HEK293 (cell line): ENCODE data around the gene ZSWIM3.
A peak's percentile ranks its signal among the peaks of the same experiment; 100 is the strongest.

Experiments
- ATF2 ChIP-seq: fragments of 450-650 bp; formaldehyde crosslinking; IDR thresholded peaks from 2 replicates; pipeline ENCODE4 v1.5.1; 2016; ENCODE audit warnings: missing biosample characterization, missing genetic modification characterization, low read depth
- GLIS2 ChIP-seq: fragments of 450-650 bp; formaldehyde crosslinking; IDR thresholded peaks from 2 replicates; pipeline ENCODE4 v1.5.1; 2016; ENCODE audit warnings: missing biosample characterization, missing genetic modification characterization
- KLF8 ChIP-seq: fragments of 450-650 bp; formaldehyde crosslinking; IDR thresholded peaks from 2 replicates; pipeline ENCODE4 v1.5.1; 2016; ENCODE audit warnings: missing biosample characterization, missing genetic modification characterization
- MEIS1 ChIP-seq: sonication (generic); formaldehyde crosslinking; IDR thresholded peaks from 2 replicates; pipeline ENCODE4 v1.8.1; 2022; ENCODE audit warnings: missing genetic modification reagents, mild to moderate bottlenecking, borderline replicate concordance
- OSR2 ChIP-seq: fragments of 450-650 bp; formaldehyde crosslinking; IDR thresholded peaks from 2 replicates; pipeline ENCODE4 v1.5.1; 2016; ENCODE audit warnings: missing biosample characterization, missing genetic modification characterization
- OVOL3 ChIP-seq: fragments of 450-650 bp; formaldehyde crosslinking; IDR thresholded peaks from 2 replicates; pipeline ENCODE4 v1.5.1; 2016; ENCODE audit warnings: missing biosample characterization, missing genetic modification characterization
- SP2 ChIP-seq: fragments of 450-650 bp; formaldehyde crosslinking; IDR thresholded peaks from 2 replicates; pipeline ENCODE4 v1.5.1; 2016; ENCODE audit warnings: missing biosample characterization, missing genetic modification characterization
- SP7 ChIP-seq: fragments of 450-650 bp; formaldehyde crosslinking; IDR thresholded peaks from 2 replicates; pipeline ENCODE4 v1.5.1; 2016; ENCODE audit warnings: missing biosample characterization, missing genetic modification characterization
- TCF7L2 ChIP-seq: IDR thresholded peaks from 2 replicates; pipeline ENCODE4 v1.6.1; 2011; ENCODE audit warnings: low read depth, mild to moderate bottlenecking, inconsistent platforms, low read length, moderate library complexity, borderline replicate concordance
- YY1 ChIP-seq: fragments of 450-650 bp; formaldehyde crosslinking; IDR thresholded peaks from 2 replicates; pipeline ENCODE4 v1.5.1; 2018; ENCODE audit warnings: missing biosample characterization, missing genetic modification characterization
- ZFP3 ChIP-seq: fragments of 450-650 bp; formaldehyde crosslinking; IDR thresholded peaks from 2 replicates; pipeline ENCODE4 v1.5.1; 2016; ENCODE audit warnings: low read depth, missing biosample characterization, missing genetic modification characterization
- ZFP41 ChIP-seq: fragments of 450-650 bp; formaldehyde crosslinking; IDR thresholded peaks from 2 replicates; pipeline ENCODE4 v1.5.1; 2016; ENCODE audit warnings: missing biosample characterization, missing genetic modification characterization, borderline replicate concordance
- ZNF146 ChIP-seq: fragments of 450-650 bp; formaldehyde crosslinking; IDR thresholded peaks from 2 replicates; pipeline ENCODE4 v1.5.1; 2016; ENCODE audit warnings: missing biosample characterization, missing genetic modification characterization
- ZNF280C ChIP-seq: fragments of 450-650 bp; formaldehyde crosslinking; IDR thresholded peaks from 2 replicates; pipeline ENCODE4 v1.5.1; 2016; ENCODE audit warnings: missing biosample characterization, missing genetic modification characterization
- ZNF302 ChIP-seq: fragments of 450-650 bp; formaldehyde crosslinking; IDR thresholded peaks from 2 replicates; pipeline ENCODE4 v1.5.1; 2016; ENCODE audit warnings: missing biosample characterization, missing genetic modification characterization, low read depth
- ZNF350 ChIP-seq: fragments of 450-650 bp; formaldehyde crosslinking; IDR thresholded peaks from 2 replicates; pipeline ENCODE4 v1.5.0; 2017; ENCODE audit warnings: missing biosample characterization, mild to moderate bottlenecking, missing genetic modification characterization
- ZNF362 ChIP-seq: fragments of 450-650 bp; formaldehyde crosslinking; IDR thresholded peaks from 2 replicates; pipeline ENCODE4 v1.5.1; 2016; ENCODE audit warnings: missing biosample characterization, missing genetic modification characterization
- ZNF394 ChIP-seq: fragments of 450-650 bp; formaldehyde crosslinking; IDR thresholded peaks from 2 replicates; pipeline ENCODE4 v1.5.1; 2016; ENCODE audit warnings: missing biosample characterization, missing genetic modification characterization, mild to moderate bottlenecking, moderate library complexity, borderline replicate concordance
- ZNF433 ChIP-seq: fragments of 450-650 bp; formaldehyde crosslinking; IDR thresholded peaks from 2 replicates; pipeline ENCODE4 v1.5.1; 2016; ENCODE audit warnings: missing biosample characterization, missing genetic modification characterization, low read depth
- ZNF488 ChIP-seq: fragments of 450-650 bp; formaldehyde crosslinking; IDR thresholded peaks from 2 replicates; pipeline ENCODE4 v1.5.1; 2016; ENCODE audit warnings: missing biosample characterization, missing genetic modification characterization
- ZNF513 ChIP-seq: fragments of 450-650 bp; IDR thresholded peaks from 2 replicates; pipeline ENCODE4 v1.5.1; 2018; ENCODE audit warnings: missing biosample characterization, missing genetic modification characterization
- ZNF544 ChIP-seq: fragments of 450-650 bp; formaldehyde crosslinking; IDR thresholded peaks from 2 replicates; pipeline ENCODE4 v1.5.0; 2017; ENCODE audit warnings: missing biosample characterization, missing genetic modification characterization
- ZNF548 ChIP-seq: fragments of 450-650 bp; formaldehyde crosslinking; IDR thresholded peaks from 2 replicates; pipeline ENCODE4 v1.5.1; 2016; ENCODE audit warnings: missing biosample characterization, missing genetic modification characterization
- ZNF558 ChIP-seq: fragments of 450-650 bp; formaldehyde crosslinking; IDR thresholded peaks from 2 replicates; pipeline ENCODE4 v1.5.1; 2016; ENCODE audit warnings: missing biosample characterization, missing genetic modification characterization
- ZNF621 ChIP-seq: fragments of 450-650 bp; formaldehyde crosslinking; IDR thresholded peaks from 2 replicates; pipeline ENCODE4 v1.5.1; 2017; ENCODE audit warnings: missing biosample characterization, missing genetic modification characterization
- ZNF664 ChIP-seq: fragments of 450-650 bp; formaldehyde crosslinking; IDR thresholded peaks from 2 replicates; pipeline ENCODE4 v1.5.1; 2016; ENCODE audit warnings: missing biosample characterization, missing genetic modification characterization
- ZNF707 ChIP-seq: fragments of 450-650 bp; formaldehyde crosslinking; IDR thresholded peaks from 2 replicates; pipeline ENCODE4 v1.5.1; 2016; ENCODE audit warnings: missing biosample characterization, missing genetic modification characterization
- ZNF792 ChIP-seq: fragments of 450-650 bp; formaldehyde crosslinking; IDR thresholded peaks from 2 replicates; pipeline ENCODE4 v1.5.1; 2016; ENCODE audit warnings: missing biosample characterization, missing genetic modification characterization
- ZNF843 ChIP-seq: fragments of 450-650 bp; formaldehyde crosslinking; IDR thresholded peaks from 2 replicates; pipeline ENCODE4 v1.5.1; 2016; ENCODE audit warnings: missing biosample characterization, missing genetic modification characterization
- ZSCAN18 ChIP-seq: fragments of 450-650 bp; formaldehyde crosslinking; IDR thresholded peaks from 2 replicates; pipeline ENCODE4 v1.5.1; 2016; ENCODE audit warnings: missing biosample characterization, missing genetic modification characterization
- TF ChIP-seq, protein P1 (sequence below): sonication (generic); formaldehyde crosslinking; IDR thresholded peaks from 2 replicates; pipeline ENCODE4 v1.8.1; 2022; ENCODE audit warnings: mild to moderate bottlenecking, moderate library complexity, missing genetic modification reagents

The ZSWIM3 gene

GRCh38 chr20:45812157-45813005, 45.0 kb upstream of the ZSWIM3 start, which contains the start of gene UBE2C (continued):
- no peak for TF ChIP-seq ZNF146 (tag by site-specific recombination)
- peak; percentile 96 for TF ChIP-seq SP2
- TF ChIP-seq OSR2, result no peak
- no peak for TF ChIP-seq ZNF843 (tag by site-specific recombination)
- TF ChIP-seq ZNF394 (tag by site-specific recombination), result no peak
- no peak for TF ChIP-seq ZFP3 (tag by site-specific recombination)
- TF ChIP-seq ZNF302 (tag by site-specific recombination), result no peak
- TF ChIP-seq ZNF488 (tag by site-specific recombination), result no peak
- TF ChIP-seq ZNF621 (tag by site-specific recombination), result no peak
- TF ChIP-seq ZNF433, result no peak
- TF ChIP-seq ZNF362 (tag by site-specific recombination), result no peak
- no peak for TF ChIP-seq ZNF350
- no peak for TF ChIP-seq ZNF548 (tag by site-specific recombination)
- TF ChIP-seq MEIS1, result 0 out of 2 replicates have a peak, but pooled peaks have one; percentile 15
- peak; percentile 45; the same call in 1 of the 2 replicates for TF ChIP-seq SP7 (tag by site-specific recombination)
- no peak for TF ChIP-seq ZNF558 (tag by site-specific recombination)
- TF ChIP-seq ZFP41 (tag by site-specific recombination), result no peak
- TF ChIP-seq, protein P1, sequence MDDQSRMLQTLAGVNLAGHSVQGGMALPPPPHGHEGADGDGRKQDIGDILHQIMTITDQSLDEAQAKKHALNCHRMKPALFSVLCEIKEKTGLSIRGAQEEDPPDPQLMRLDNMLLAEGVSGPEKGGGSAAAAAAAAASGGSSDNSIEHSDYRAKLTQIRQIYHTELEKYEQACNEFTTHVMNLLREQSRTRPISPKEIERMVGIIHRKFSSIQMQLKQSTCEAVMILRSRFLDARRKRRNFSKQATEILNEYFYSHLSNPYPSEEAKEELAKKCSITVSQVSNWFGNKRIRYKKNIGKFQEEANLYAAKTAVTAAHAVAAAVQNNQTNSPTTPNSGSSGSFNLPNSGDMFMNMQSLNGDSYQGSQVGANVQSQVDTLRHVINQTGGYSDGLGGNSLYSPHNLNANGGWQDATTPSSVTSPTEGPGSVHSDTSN (CRISPR knock-in tag), result peak; percentile 92
- TF ChIP-seq YY1 (tag by site-specific recombination), result 0 out of 2 replicates have a peak, but pooled peaks have one; percentile 14
- no peak for TF ChIP-seq TCF7L2
- TF ChIP-seq ZNF792 (tag by site-specific recombination), result no peak
- TF ChIP-seq ZNF707, result no peak
- no peak for TF ChIP-seq OVOL3 (tag by site-specific recombination)
- TF ChIP-seq GLIS2 (tag by site-specific recombination), result peak; percentile 64
- no peak for TF ChIP-seq ZNF544
- peak; percentile 35; the same call in 1 of the 2 replicates for TF ChIP-seq KLF8 (tag by site-specific recombination)
- no peak for TF ChIP-seq ZNF664 (tag by site-specific recombination)
- TF ChIP-seq ZSCAN18 (tag by site-specific recombination), result no peak
- TF ChIP-seq ZNF513 (tag by site-specific recombination), result no peak
- TF ChIP-seq ZNF280C (tag by site-specific recombination), result no peak
- TF ChIP-seq ATF2, result no peak
